Measurements from ENCODE around the gene AHSA1.

Gene AHSA1

DNA sequence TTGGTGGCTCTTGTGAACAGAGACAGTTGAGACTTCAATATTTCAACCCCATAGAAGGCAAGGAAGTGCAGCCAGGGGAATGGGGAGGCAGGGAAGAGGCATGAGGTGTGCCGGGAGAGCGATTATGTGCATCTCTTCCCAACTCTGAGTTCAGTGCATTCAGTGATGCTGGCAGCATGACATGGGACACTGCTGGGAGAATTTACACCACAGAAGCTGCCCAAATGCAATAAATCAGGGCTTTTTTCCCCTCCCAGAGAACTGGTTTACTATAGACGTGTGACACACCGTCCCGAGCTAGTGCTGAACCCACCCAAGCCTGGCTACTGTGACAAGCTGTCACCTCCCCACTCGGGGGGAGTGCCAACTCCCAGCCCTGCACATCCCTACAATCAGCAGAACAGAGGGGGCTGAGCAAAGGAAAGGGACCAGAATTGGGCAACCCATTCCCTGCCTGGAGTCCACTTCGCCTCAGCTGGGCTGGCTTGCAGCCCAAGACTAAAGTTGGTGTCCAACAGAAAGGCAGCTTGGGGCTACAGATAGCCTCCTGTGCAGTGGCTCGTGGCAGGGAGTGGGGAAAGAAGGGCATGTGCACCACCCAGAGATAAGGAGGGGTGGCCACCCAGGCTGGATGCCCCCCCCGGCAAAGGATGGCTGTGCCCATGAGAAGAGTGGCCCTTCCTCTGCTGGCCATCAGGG, 16.7 kb downstream of the AHSA1 start:
- no peak for DNase-seq (ENCODE audit: extremely low read depth, low read depth)
- TF ChIP-seq, protein P1, sequence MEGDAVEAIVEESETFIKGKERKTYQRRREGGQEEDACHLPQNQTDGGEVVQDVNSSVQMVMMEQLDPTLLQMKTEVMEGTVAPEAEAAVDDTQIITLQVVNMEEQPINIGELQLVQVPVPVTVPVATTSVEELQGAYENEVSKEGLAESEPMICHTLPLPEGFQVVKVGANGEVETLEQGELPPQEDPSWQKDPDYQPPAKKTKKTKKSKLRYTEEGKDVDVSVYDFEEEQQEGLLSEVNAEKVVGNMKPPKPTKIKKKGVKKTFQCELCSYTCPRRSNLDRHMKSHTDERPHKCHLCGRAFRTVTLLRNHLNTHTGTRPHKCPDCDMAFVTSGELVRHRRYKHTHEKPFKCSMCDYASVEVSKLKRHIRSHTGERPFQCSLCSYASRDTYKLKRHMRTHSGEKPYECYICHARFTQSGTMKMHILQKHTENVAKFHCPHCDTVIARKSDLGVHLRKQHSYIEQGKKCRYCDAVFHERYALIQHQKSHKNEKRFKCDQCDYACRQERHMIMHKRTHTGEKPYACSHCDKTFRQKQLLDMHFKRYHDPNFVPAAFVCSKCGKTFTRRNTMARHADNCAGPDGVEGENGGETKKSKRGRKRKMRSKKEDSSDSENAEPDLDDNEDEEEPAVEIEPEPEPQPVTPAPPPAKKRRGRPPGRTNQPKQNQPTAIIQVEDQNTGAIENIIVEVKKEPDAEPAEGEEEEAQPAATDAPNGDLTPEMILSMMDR (IDR thresholded peaks at IDR 0.05; ENCODE audit: low read depth, low read length): no peak

DNA sequence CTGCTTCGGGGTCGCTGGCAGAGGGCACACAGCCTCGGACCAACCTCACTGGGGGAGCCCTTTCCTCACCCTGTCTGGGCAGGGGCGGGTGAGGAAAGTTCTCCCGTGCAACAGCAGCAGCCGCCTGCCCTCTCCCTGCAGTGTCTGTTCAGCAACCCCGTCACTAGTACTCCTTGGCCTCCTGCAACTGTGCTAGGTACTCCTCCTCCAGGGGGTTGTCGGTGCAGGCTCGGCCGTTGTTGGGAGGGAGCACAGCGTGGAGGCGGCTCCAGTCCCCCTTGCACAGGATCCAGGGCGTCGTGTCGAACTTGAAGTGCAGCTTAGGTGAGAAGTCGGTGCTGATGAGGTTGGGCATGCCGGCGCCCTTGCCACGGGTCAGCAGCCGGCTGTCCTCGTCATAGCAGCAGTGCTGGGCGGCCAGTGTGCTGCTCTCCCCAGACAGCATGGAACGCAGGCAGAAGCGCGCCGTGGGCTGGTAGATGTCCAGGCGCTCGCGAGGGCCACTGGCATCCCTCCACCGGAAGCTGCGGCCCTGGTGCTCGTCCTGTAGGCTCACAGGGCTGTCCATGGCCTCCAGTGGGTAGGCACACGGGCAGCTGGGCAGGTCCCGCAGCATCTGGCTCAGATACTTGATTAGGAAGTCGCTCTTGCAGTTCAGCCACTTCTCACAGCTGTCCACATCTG, 17.7 kb downstream of the AHSA1 start:
- DNase-seq (ENCODE audit: extremely low read depth, low read depth): no peak
- TF ChIP-seq, protein P1 (IDR thresholded peaks at IDR 0.05; ENCODE audit: low read depth, low read length): no peak

DNA sequence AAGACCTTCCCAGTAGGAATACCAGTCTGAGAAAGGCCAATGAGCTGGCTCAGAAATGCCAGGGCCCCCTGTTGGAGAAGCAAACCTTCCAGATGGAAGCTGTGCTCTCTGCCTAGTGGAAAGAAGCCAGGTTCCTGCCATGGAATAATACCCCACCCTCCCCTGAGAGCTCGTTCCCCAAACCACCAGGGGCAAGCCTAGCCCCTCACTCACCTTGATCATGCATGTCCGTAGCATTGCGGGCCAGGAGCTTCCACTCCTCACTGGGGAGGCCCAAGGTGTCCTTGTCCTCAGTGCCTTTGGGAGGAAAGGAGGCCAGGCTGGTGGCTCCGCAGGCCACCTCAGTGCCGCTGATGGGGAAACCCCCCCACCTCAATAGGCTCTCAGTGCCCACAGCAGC, 20.1 kb downstream of the AHSA1 start:
- TF ChIP-seq, protein P1 (IDR thresholded peaks at IDR 0.05; ENCODE audit: low read depth, low read length): no peak
- DNase-seq (ENCODE audit: extremely low read depth, low read depth): no peak

DNA sequence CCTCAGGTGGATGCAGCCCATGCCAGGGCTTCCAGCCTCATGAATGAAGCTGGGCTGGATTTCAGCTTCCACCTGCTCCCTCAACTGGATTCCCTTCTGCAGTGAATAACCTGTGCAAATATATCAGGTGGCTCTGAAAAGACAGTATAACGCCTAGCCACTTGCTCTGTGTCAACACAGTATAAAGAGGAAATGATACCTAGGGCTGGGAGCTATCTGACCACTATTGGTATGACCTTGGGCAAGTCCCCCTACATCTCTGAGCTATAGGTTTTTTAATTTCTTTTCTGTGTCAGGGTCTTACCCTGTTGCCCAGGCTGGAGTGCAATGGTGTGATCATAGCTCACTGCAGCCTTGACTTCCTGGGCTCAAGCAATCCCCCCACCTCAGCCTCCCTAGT, 20.9 kb downstream of the AHSA1 start:
- no peak for DNase-seq (ENCODE audit: extremely low read depth, low read depth)
- TF ChIP-seq, protein P1 (IDR thresholded peaks at IDR 0.05; ENCODE audit: low read depth, low read length): no peak

DNA sequence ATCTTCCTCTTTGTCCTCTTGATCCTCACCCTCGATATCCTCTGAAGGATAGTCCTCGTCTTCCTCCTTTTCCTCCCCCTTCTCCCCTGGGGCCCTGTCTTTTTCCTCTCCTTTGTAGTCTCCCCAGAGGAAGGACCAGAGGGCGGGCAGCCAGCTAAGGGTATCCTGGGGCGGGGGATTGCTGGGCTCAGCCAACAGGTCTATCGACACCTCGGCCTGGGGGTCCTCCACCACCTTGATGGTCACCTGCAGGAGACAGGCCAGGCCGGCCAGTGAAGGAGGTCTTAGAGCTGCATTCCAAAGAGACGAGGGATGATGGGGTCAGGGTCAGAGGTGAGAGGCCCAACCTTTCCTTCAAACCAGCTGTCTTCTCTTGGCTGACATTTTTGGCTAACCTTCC, 24.5 kb downstream of the AHSA1 start:
- TF ChIP-seq, protein P1 (IDR thresholded peaks at IDR 0.05; ENCODE audit: low read depth, low read length): no peak

DNA sequence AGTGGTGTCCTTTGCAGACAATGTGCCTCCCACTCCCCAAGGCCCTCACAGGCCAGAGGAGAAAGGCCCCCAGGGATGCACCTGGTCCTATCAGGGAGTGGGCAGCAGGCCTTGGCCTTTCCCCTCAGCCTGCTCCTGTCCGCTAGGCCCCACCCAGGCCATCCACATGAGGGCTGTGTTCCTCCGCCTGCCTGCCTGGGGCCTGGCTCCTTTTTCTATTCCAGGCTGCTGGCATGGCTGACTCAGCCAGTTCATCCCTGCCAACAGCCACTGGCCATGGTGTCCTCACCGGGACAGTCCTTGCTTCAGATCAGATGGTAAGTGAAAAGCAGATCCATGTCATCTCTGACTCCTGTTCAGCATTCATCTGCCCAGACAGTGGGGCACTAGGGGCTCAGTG, 27.4 kb downstream of the AHSA1 start:
- no peak for DNase-seq (ENCODE audit: extremely low read depth, low read depth)
- TF ChIP-seq, protein P1 (IDR thresholded peaks at IDR 0.05; ENCODE audit: low read depth, low read length): no peak

More for the DNA sequence above, 24.5 kb downstream of the AHSA1 start:
- no peak for DNase-seq (ENCODE audit: extremely low read depth, low read depth)

DNA sequence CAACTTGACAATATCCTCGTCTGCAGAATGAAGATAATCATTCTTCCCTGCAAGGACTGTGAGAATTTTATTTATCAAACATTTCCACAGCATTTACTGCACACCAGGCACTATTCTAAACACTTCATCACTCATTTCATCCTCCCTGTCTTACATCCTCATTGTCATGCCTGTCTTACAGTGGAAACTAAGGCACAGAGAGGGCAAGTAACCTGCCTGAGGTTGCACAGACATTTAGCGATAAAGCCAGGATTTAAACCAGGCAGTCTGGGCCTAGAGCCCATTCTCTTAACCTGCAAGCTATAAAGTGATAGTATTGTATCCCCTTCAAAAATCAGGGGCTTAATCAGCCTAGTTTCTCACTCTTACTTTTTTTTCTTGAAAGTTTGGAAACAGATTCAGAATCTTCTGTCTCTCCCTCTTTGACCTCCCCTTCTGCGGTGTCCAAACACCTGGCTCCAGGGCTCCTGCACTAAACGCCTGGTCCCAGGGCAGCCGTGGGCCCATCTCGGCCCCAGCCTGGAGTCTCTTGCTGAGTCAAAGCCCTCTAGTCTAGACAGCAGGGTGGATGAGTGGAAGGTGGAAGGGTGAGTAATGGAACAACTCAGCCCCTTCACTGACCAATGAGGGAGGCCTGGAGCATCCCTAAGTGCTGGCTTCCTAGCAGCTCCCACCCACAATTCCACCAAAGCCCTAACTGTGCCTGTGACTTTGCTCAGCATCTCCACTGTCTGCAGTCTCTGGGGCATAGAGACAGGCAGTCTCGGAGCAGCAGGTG, 28.2 kb downstream of the AHSA1 start:
- TF ChIP-seq, protein P1 (IDR thresholded peaks at IDR 0.05; ENCODE audit: low read depth, low read length): no peak
- DNase-seq (ENCODE audit: extremely low read depth, low read depth): no peak
